ENCODE measurements around the gene XRRA1. TPM values are rescaled to one million over a fixed set of nuclear protein-coding genes. Genes with fewer than 3 reads are reported as not detected.
"Not testable (repeated sequence)": the region's sequence is repeated elsewhere in the genome, so short reads cannot be mapped to it uniquely, and the experiment has no call there.

XRRA1 gene
- total and polyA plus RNA-seq, 8 donors: 2.1 to 57.7 (median 6.5) TPM

DNA sequence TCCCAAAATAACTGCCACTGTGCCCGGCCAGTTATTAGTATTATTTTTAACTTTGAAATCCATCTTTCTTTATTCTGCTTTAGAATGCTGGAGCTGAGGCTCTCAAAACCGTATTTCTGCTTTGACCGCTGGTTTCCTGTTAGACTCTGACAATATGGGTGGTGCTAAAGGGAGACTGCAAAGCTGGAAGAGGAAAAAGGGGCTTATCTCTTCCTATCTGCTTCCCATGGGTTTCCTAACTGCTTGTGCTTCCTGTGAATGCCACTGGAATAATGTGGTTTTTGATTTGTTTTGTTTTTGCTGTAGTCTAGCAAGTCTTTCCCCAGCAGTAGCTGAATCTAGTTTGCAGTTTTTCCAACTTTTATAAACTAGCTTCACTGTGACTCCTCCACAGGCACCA lies 43.6 kb downstream of the XRRA1 start:
- Histone ChIP-seq H3K36me3 (peaks cover 0 to 66% (median 49%) of the 10 kb centered on the region in 4 donors), H3K9me3 (peaks cover 4 to 22% (median 21%) of the 10 kb centered on the region in 4 donors), H3K27me3 (no peaks in the 10 kb centered on the region), H3K4me1 (peaks cover 0 to 11% (median 3%) of the 10 kb centered on the region in 4 donors), H3K4me3 (no peak overlapping the region), H3K27ac (no peak overlapping the region)
- intact Hi-C loops (cut with DNase I; ENCODE audit: low total_unique reads): no loop called here
- TF ChIP-seq EP300 (IDR thresholded peaks at IDR 0.05) (no peak), POLR2A (IDR thresholded peaks at IDR 0.05) (no peak), POLR2AphosphoS5 (IDR thresholded peaks at IDR 0.05) (no peak)
- TF ChIP-seq, protein P1, sequence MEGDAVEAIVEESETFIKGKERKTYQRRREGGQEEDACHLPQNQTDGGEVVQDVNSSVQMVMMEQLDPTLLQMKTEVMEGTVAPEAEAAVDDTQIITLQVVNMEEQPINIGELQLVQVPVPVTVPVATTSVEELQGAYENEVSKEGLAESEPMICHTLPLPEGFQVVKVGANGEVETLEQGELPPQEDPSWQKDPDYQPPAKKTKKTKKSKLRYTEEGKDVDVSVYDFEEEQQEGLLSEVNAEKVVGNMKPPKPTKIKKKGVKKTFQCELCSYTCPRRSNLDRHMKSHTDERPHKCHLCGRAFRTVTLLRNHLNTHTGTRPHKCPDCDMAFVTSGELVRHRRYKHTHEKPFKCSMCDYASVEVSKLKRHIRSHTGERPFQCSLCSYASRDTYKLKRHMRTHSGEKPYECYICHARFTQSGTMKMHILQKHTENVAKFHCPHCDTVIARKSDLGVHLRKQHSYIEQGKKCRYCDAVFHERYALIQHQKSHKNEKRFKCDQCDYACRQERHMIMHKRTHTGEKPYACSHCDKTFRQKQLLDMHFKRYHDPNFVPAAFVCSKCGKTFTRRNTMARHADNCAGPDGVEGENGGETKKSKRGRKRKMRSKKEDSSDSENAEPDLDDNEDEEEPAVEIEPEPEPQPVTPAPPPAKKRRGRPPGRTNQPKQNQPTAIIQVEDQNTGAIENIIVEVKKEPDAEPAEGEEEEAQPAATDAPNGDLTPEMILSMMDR (IDR thresholded peaks at IDR 0.05): no peak
- 61 to 75% (median 68%) methylated on average over 3 of the region's 3 CpGs for WGBS, 5 donors
- DNase-seq: no peak

DNA sequence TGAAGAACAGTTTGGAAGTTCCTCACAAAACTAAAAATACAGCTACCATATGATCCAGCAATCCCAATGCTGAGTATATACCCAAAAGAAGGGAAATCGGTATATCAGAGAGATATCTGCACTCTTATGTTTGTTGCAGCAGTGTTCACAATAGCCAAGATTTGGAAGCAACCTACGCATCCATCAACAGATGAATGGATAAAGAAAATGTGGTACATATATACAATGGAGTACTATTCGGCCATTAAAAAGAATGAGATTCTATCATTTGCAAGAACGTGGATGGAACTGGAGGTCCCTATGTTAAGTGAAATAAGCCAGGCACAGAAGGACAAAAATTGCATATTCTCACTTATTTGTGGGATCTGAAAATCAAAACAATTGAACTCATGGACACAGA lies 46.5 kb downstream of the XRRA1 start:
- intact Hi-C loops (cut with DNase I; ENCODE audit: low total_unique reads): no loop called here
- Histone ChIP-seq H3K27me3 (no peaks in the 10 kb centered on the region), H3K4me3 (no peak overlapping the region), H3K36me3 (peaks cover 0 to 48% (median 24%) of the 10 kb centered on the region in 4 donors), H3K9me3 (peaks cover 4 to 45% (median 26%) of the 10 kb centered on the region in 4 donors), H3K4me1 (no peaks in the 10 kb centered on the region), H3K27ac (no peak overlapping the region)
- WGBS, 5 donors: 97 to 99% (median 97%) methylated on average over 4 of the region's 4 CpGs
- DNase-seq: no peak
- no peak for TF ChIP-seq POLR2A (IDR thresholded peaks at IDR 0.05)
- TF ChIP-seq POLR2AphosphoS5 (IDR thresholded peaks at IDR 0.05): no peak
- TF ChIP-seq, protein P1 (IDR thresholded peaks at IDR 0.05): no peak
- TF ChIP-seq EP300 (IDR thresholded peaks at IDR 0.05): no peak

DNA sequence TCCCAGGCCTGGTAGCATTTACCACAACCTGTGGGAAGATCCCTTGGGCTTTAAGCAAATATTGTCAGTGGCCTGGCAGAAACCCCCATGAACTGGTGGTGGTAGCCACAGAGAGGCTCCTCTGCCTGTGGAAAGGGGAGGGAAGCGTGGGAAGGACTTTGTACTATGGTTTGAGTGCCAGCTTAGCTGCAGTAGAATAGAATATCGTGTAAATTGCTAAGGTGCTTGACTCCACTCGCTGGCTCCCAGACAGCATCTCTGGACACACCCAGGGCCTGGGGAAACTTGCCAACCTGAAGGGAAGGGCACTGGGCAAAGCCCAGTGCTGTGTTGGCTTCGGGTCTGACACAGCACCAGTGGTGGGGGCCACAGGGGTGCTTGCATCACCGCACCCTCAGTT lies 52.6 kb downstream of the XRRA1 start:
- WGBS, 5 donors: 83 to 95% (median 93%) methylated on average over 5 of the region's 5 CpGs
- intact Hi-C loops (cut with DNase I; ENCODE audit: low total_unique reads): no loop called here
- no peak for DNase-seq

DNA sequence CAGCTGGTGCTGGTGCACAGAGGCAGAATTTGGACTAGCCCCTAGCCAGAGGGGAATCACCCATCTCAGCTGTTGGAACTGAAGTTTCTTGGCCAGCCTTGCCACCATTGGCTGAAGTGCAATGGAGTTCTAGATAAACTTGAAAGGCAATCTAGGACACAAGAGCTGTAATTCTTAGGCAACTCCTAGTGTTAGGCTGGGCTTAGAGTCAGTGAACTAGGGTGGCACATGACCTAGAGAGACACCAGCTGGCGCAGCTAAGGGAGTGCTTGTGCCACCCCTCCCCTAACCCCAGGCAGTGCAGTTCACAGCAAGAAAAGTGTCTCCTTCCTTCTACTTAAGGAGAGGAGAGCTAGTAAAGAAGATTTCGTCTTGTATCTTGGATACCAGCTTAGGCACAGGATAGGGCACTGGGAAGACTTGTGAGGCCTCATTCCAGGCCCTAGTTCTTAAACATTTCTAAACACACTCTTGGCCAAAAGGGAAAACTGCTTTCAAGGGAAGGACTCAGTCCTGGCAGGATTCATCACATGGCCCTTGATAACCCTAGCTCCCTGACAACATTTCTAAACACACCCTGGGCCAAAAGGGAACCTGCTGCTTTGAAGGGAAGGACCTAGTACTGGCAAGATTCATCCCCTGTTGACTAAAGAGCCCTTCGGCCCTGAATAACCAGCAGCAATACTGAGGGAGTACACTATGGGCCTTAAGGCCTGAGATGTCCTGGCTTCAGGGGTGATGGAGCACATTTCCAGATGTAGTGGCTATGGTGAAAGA lies 53.4 kb downstream of the XRRA1 start:
- TF ChIP-seq EP300 (IDR thresholded peaks at IDR 0.05) (no peak), POLR2A (IDR thresholded peaks at IDR 0.05) (no peak), POLR2AphosphoS5 (IDR thresholded peaks at IDR 0.05) (no peak)
- TF ChIP-seq, protein P1 (IDR thresholded peaks at IDR 0.05): no peak
- intact Hi-C loops (cut with DNase I; ENCODE audit: low total_unique reads): no loop called here
- no peaks in the 10 kb centered on the region for H3K27me3 ChIP-seq
- H3K4me3 ChIP-seq: no peak overlapping the region
- peaks cover 0 to 30% (median 16%) of the 10 kb centered on the region in 4 donors for H3K9me3 ChIP-seq
- no peak overlapping the region for H3K27ac ChIP-seq
- WGBS, 5 donors: 92 to 95% (median 95%) methylated on average over 3 of the region's 3 CpGs
- no peak for DNase-seq
- H3K4me1 ChIP-seq: no peaks in the 10 kb centered on the region
- peaks cover 0 to 40% (median 12%) of the 10 kb centered on the region in 4 donors for H3K36me3 ChIP-seq

More for the DNA sequence above, 52.6 kb downstream of the XRRA1 start:
- no peaks in the 10 kb centered on the region for H3K4me1 ChIP-seq
- peaks cover 0 to 47% (median 12%) of the 10 kb centered on the region in 4 donors for H3K36me3 ChIP-seq
- H3K27me3 ChIP-seq: no peaks in the 10 kb centered on the region
- H3K9me3 ChIP-seq: peaks cover 2 to 37% (median 23%) of the 10 kb centered on the region in 4 donors
- TF ChIP-seq POLR2AphosphoS5 (IDR thresholded peaks at IDR 0.05) (no peak), EP300 (IDR thresholded peaks at IDR 0.05) (no peak), POLR2A (IDR thresholded peaks at IDR 0.05) (no peak)
- TF ChIP-seq, protein P1 (IDR thresholded peaks at IDR 0.05): no peak
- H3K27ac ChIP-seq: no peak overlapping the region
- no peak overlapping the region for H3K4me3 ChIP-seq

DNA sequence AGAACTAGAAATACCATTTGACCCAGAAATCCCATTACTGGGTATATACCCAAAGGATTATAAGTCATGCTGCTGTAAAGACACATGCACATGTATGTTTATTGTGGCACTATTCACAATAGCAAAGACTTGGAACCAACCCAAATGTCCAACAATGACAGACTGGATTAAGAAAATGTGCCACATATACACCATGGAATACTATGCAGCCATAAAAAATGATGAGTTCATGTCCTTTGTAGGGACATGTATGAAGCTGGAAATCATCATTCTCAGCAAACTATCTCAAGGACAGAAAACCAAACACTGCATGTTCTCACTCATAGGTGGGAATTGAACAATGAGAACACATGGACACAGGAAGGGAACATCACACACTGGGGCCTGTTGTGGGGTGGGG lies 55.9 kb downstream of the XRRA1 start:
- H3K27ac ChIP-seq; H3K4me1 ChIP-seq; DNase-seq; H3K4me3 ChIP-seq; intact Hi-C loops (cut with DNase I; ENCODE audit: low total_unique reads); H3K27me3 ChIP-seq: not testable (repeated sequence)
- Histone ChIP-seq H3K36me3 (peaks cover 0 to 37% (median 16%) of the 10 kb centered on the region in 4 donors), H3K9me3 (peaks cover 0 to 27% (median 6%) of the 10 kb centered on the region in 4 donors)
